GM04503 (cell line): ENCODE measurements around the gene CEP72.
A peak's percentile ranks its signal among the peaks of the same experiment; 100 is the strongest.
"Not testable (repeated sequence)": the region's sequence is repeated elsewhere in the genome, so short reads cannot be mapped to it uniquely, and the experiment has no call there.

Source experiments
- DNase-seq: peaks from one replicate; pipeline ENCODE4 v3.0.0-alpha.2; 2012; ENCODE audit warnings: low read depth

The CEP72 gene

GRCh38 chr5:611731-612486, at the start of gene CEP72:
Gene CEP72 (plus strand): TSS chr5:612340. CDS start chr5:612362, 22 bp downstream.
- DNase-seq = peak; percentile 17

GRCh38 chr5:565782-566440, 46.2 kb upstream of the CEP72 start:
- DNase-seq = no peak

- DNase-seq = no peak
Measured at GRCh38 chr5:566636-567309, 45.4 kb upstream of the CEP72 start.

- no peak for DNase-seq
Measured at GRCh38 chr5:567664-568060, 44.5 kb upstream of the CEP72 start.

GRCh38 chr5:568061-568781, 43.9 kb upstream of the CEP72 start:
- no peak for DNase-seq

GRCh38 chr5:568809-569208, 43.3 kb upstream of the CEP72 start:
- DNase-seq = no peak

GRCh38 chr5:569358-569867, 42.7 kb upstream of the CEP72 start:
- no peak for DNase-seq

- DNase-seq = no peak
Measured at GRCh38 chr5:569868-570361, 42.2 kb upstream of the CEP72 start.

- DNase-seq = no peak
Measured at GRCh38 chr5:570446-570845, 41.7 kb upstream of the CEP72 start.

GRCh38 chr5:570886-571285, 41.3 kb upstream of the CEP72 start:
- no peak for DNase-seq

- no peak for DNase-seq
Measured at GRCh38 chr5:571791-572190, 40.3 kb upstream of the CEP72 start.

GRCh38 chr5:572398-573019, 39.6 kb upstream of the CEP72 start:
- DNase-seq = no peak

GRCh38 chr5:573206-573605, 38.9 kb upstream of the CEP72 start:
- DNase-seq = no peak

GRCh38 chr5:573976-574375, 38.2 kb upstream of the CEP72 start:
- no peak for DNase-seq

GRCh38 chr5:574906-575305, 37.2 kb upstream of the CEP72 start:
- DNase-seq = no peak

GRCh38 chr5:575636-576035, 36.5 kb upstream of the CEP72 start:
- DNase-seq = no peak

GRCh38 chr5:577214-577613, 34.9 kb upstream of the CEP72 start:
- not testable (repeated sequence) for DNase-seq

- DNase-seq = no peak
Measured at GRCh38 chr5:577800-578199, 34.3 kb upstream of the CEP72 start.

- no peak for DNase-seq
Measured at GRCh38 chr5:579211-579610, 32.9 kb upstream of the CEP72 start.

GRCh38 chr5:579746-580366, 32.3 kb upstream of the CEP72 start:
- no peak for DNase-seq

GRCh38 chr5:580436-580835, 31.7 kb upstream of the CEP72 start:
- DNase-seq = no peak
